HL-60/S4 (cell line): Measurements from ENCODE around the gene KHK.

Experiments
- in situ Hi-C: fragments of 300-500 bp; cut with MboI; formaldehyde crosslinking; loops from 2 replicates; pipeline ENCODE4 v1.14.3; 2022; ENCODE audit warnings: low sequenced_read_pairs

KHK gene

GRCh38 chr2:27086724-27087593 is at the start of gene KHK:
Gene KHK, plus strand, starts transcription at chr2:27086772. Its CDS starts 488 bp downstream, at chr2:27087260.
- in situ Hi-C loops, result loop anchor here (10.0 kb wide), 1 partner anchor 122 kb away; no protein-coding TSS in a partner anchor

GRCh38 chr2:27038012-27038411 is 48.6 kb upstream of the KHK start:
- in situ Hi-C loops, result no loop called here

- in situ Hi-C loops, result no loop called here
Measured at GRCh38 chr2:27038631-27039339, 47.8 kb upstream of the KHK start.

GRCh38 chr2:27039426-27039825 is 47.1 kb upstream of the KHK start:
- in situ Hi-C loops, result no loop called here

GRCh38 chr2:27039871-27040270 is 46.7 kb upstream of the KHK start:
- in situ Hi-C loops, result no loop called here

- in situ Hi-C loops, result no loop called here
Measured at GRCh38 chr2:27040282-27040681, 46.3 kb upstream of the KHK start.

- in situ Hi-C loops, result no loop called here
Measured at GRCh38 chr2:27041752-27042151, 44.8 kb upstream of the KHK start.

GRCh38 chr2:27042159-27042661 is 44.4 kb upstream of the KHK start:
- in situ Hi-C loops, result no loop called here

GRCh38 chr2:27042985-27043634 is 43.5 kb upstream of the KHK start:
- in situ Hi-C loops, result no loop called here

- in situ Hi-C loops, result no loop called here
Measured at GRCh38 chr2:27049422-27050280, 36.9 kb upstream of the KHK start.

- in situ Hi-C loops, result no loop called here
Measured at GRCh38 chr2:27050281-27050995, 36.1 kb upstream of the KHK start.

- in situ Hi-C loops, result no loop called here
Measured at GRCh38 chr2:27050996-27051901, 35.3 kb upstream of the KHK start, which contains the start of gene AGBL5. Gene AGBL5, plus strand, starts transcription at chr2:27051668. Its CDS starts 1,291 bp downstream, at chr2:27052959.

GRCh38 chr2:27051902-27052645 is 34.5 kb upstream of the KHK start:
- in situ Hi-C loops, result no loop called here

- in situ Hi-C loops, result no loop called here
Measured at GRCh38 chr2:27053321-27053720, 33.3 kb upstream of the KHK start.

GRCh38 chr2:27053776-27054175 is 32.8 kb upstream of the KHK start:
- in situ Hi-C loops, result no loop called here

- in situ Hi-C loops, result no loop called here
Measured at GRCh38 chr2:27054721-27055120, 31.9 kb upstream of the KHK start.

- in situ Hi-C loops, result no loop called here
Measured at GRCh38 chr2:27057184-27057583, 29.4 kb upstream of the KHK start.

- in situ Hi-C loops, result no loop called here
Measured at GRCh38 chr2:27058210-27058609, 28.4 kb upstream of the KHK start.
